Cardiac fibroblast (primary cell): ENCODE results near the gene TRIM67.

ENCODE experiments used
- DNase-seq, 2 donors: peaks; one replicate each; pipeline versions ENCODE4 v3.0.0 to v3.0.0-alpha.2; 2010; ENCODE audit warnings: low read depth in 2 of 2
- H3K4me3 ChIP-seq, 2 donors: replicated peaks in 1 of 2; 1 replicate in 1 of 2; 2 replicates in 1 of 2; pipeline ENCODE4 v1.5.1; 2011; ENCODE audit warnings: low read depth in 2 of 2, low read length in 2 of 2, mild to moderate bottlenecking in 2 of 2, moderate library complexity in 1 of 2
- CTCF ChIP-seq: IDR thresholded peaks from one replicate; pipeline ENCODE4 v1.5.1; 2011; ENCODE audit warnings: low read depth, mild to moderate bottlenecking, low read length, inconsistent platforms

Gene TRIM67

GRCh38 chr1:231226156-231226555 is 64.3 kb downstream of the TRIM67 start:
- no peak for DNase-seq
- no peak overlapping the region for H3K4me3 ChIP-seq
- TF ChIP-seq CTCF, result no peak

GRCh38 chr1:231231511-231231910 is 69.7 kb downstream of the TRIM67 start:
- no peak for DNase-seq
- TF ChIP-seq CTCF, result no peak

GRCh38 chr1:231232870-231233734 is 71.2 kb downstream of the TRIM67 start:
- H3K4me3 ChIP-seq, result no peak overlapping the region
- DNase-seq, result no peak
- no peak for TF ChIP-seq CTCF

More at GRCh38 chr1:231231511-231231910, 69.7 kb downstream of the TRIM67 start:
- no peak overlapping the region for H3K4me3 ChIP-seq

GRCh38 chr1:231233735-231234417 is 72.0 kb downstream of the TRIM67 start:
- TF ChIP-seq CTCF, result no peak
- H3K4me3 ChIP-seq, result no peak overlapping the region
- no peak for DNase-seq

GRCh38 chr1:231234506-231234905 is 72.6 kb downstream of the TRIM67 start:
- DNase-seq, result no peak
- no peak for TF ChIP-seq CTCF
- no peak overlapping the region for H3K4me3 ChIP-seq

- no peak for DNase-seq
- H3K4me3 ChIP-seq, result no peak overlapping the region
- no peak for TF ChIP-seq CTCF
These were observed 73.8 kb downstream of the TRIM67 start for GRCh38 chr1:231235526-231236207.
